Mucosa of descending colon (tissue), 3 donors: ENCODE results near the gene GHR. TPM values are rescaled to one million over a fixed set of nuclear protein-coding genes. Genes with fewer than 3 reads are reported as not detected.

Source experiments
- ATAC-seq: fragments of 200-7000 bp; cut with Tn5 transposase; one replicate; pipeline ENCODE4 v1.9.1; 2020; ENCODE audit warnings: mild to moderate bottlenecking, moderate library complexity
- DNase-seq, 3 donors: peaks; one replicate each; pipeline ENCODE4 v3.0.0-alpha.2; 2020
- H3K36me3 ChIP-seq: fragments of 200-600 bp; one replicate; pipeline ENCODE4 v1.8.0; 2021; ENCODE audit warnings: low read depth, mild to moderate bottlenecking
- H3K4me1 ChIP-seq: fragments of 200-600 bp; one replicate; pipeline ENCODE4 v1.8.0; 2021; ENCODE audit warnings: low read depth, mild to moderate bottlenecking
- H3K4me3 ChIP-seq: fragments of 200-600 bp; one replicate; pipeline ENCODE4 v1.8.0; 2021; ENCODE audit warnings: mild to moderate bottlenecking
- H3K9me3 ChIP-seq: fragments of 200-600 bp; one replicate; pipeline ENCODE4 v1.8.0; 2021; ENCODE audit warnings: mild to moderate bottlenecking
- CTCF ChIP-seq: fragments of 200-600 bp; IDR thresholded peaks from one replicate; pipeline ENCODE4 v1.8.0; 2022; ENCODE audit warnings: antibody characterized with exemption, mild to moderate bottlenecking
- intact Hi-C, 2 donors: fragments of 100-400 bp; cut with DNase I in 1 of 2; cut with micrococcal nuclease in 1 of 2; formaldehyde crosslinking; loops; one replicate each; pipeline versions ENCODE4 v1.11.0 to v1.11.1; 2022; cut with DNase I, micrococcal nuclease
- total RNA-seq, 3 donors: library from RNA; stranded (reverse); fragmentation: NEBNext Ultra II Directional in 2 of 3; extraction: Animal tissue kit (Norgen Biotek cat#: 25700) in 2 of 3; gene quantifications; one replicate each; pipeline versions ENCODE4 v1.2.1 to v1.2.4, GENCODE V29; 2021 to 2023
- donor health status: DM: no; HTN: no; CAD: no; lungs with moderate emphysema.
- donor health status: DM: no; HTN: no; CAD: no.
- donor health status: DM: no; HTN: yes; CAD: no.

GHR gene
- total RNA-seq, 3 donors from 2014 or later: 8.7 to 10.3 (median 9.8) TPM

- peak; percentile 51 for ATAC-seq
- intact Hi-C loops: no loop called here
Measured at GRCh38 chr5:42516282-42517042, 93.2 kb downstream of the GHR start.

DNA sequence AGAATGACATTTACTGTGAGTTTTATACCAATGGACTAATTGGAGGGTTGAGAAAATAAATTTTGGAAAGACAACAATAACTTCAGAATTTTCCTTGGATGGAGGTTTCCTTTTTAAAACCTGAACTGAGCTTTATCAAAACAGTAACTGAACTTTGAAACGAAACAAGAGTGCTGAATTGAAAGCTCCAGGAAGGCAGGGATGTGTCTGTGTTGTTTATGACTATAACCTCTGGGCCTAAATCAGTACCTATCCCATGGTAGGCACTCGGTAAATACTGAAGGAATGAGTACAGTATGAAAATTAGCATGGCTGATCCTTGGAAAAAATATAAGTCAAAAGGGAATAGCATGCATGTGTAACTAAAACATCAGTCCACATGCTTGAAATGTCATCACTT, 93.9 kb downstream of the GHR start:
- no peaks in the 10 kb centered on the region for H3K36me3 ChIP-seq
- intact Hi-C loops: no loop called here
- no peak for DNase-seq
- no peak for ATAC-seq
- H3K4me3 ChIP-seq: no peak overlapping the region
- TF ChIP-seq CTCF: no peak
- H3K4me1 ChIP-seq: peaks cover 41% of the 10 kb centered on the region
- H3K9me3 ChIP-seq: no peaks in the 10 kb centered on the region

More at GRCh38 chr5:42516282-42517042, 93.2 kb downstream of the GHR start:
- Histone ChIP-seq H3K4me1 (peaks cover 41% of the 10 kb centered on the region), H3K36me3 (no peaks in the 10 kb centered on the region), H3K9me3 (no peaks in the 10 kb centered on the region), H3K4me3 (no peak overlapping the region)
- DNase-seq: peak in 1 of 3 donors; percentile 38
- TF ChIP-seq CTCF: no peak

- Histone ChIP-seq H3K36me3 (no peaks in the 10 kb centered on the region), H3K4me1 (peaks cover 41% of the 10 kb centered on the region), H3K4me3 (no peak overlapping the region), H3K9me3 (no peaks in the 10 kb centered on the region)
- intact Hi-C loops: no loop called here
- no peak for TF ChIP-seq CTCF
- ATAC-seq: no peak
- DNase-seq: peak in 1 of 3 donors; percentile 15
Measured at GRCh38 chr5:42518595-42519221, 95.5 kb downstream of the GHR start.

- ATAC-seq: peak; percentile 92
- DNase-seq: peak in 1 of 3 donors; percentile 42
- H3K9me3 ChIP-seq: no peaks in the 10 kb centered on the region
- intact Hi-C loops: no loop called here
- no peak for TF ChIP-seq CTCF
- H3K4me1 ChIP-seq: peaks cover 33% of the 10 kb centered on the region
- H3K4me3 ChIP-seq: no peak overlapping the region
- H3K36me3 ChIP-seq: no peaks in the 10 kb centered on the region
Measured at GRCh38 chr5:42520203-42520602, 97.0 kb downstream of the GHR start.

GRCh38 chr5:42520957-42521356, 97.7 kb downstream of the GHR start:
- intact Hi-C loops: no loop called here
- H3K4me3 ChIP-seq: no peak overlapping the region
- H3K4me1 ChIP-seq: peaks cover 27% of the 10 kb centered on the region
- no peaks in the 10 kb centered on the region for H3K9me3 ChIP-seq
- no peaks in the 10 kb centered on the region for H3K36me3 ChIP-seq
- ATAC-seq (peak; percentile 70), DNase-seq (peak in 1 of 3 donors; percentile 82)
- no peak for TF ChIP-seq CTCF
